ENCODE data around the gene GOLGA5.
"Not testable (repeated sequence)": the region's sequence is repeated elsewhere in the genome, so short reads cannot be mapped to it uniquely, and the experiment has no call there.

Gene GOLGA5

GRCh38 chr14:92793709-92794546, at the start of gene GOLGA5:
Gene GOLGA5 (plus strand): TSS chr14:92794305. CDS start chr14:92797438, 3,133 bp downstream.
- DNase-seq (ENCODE audit: low spot score): peak; percentile 88

GRCh38 chr14:92747701-92748258, 46.3 kb upstream of the GOLGA5 start:
- peak; percentile 48 for DNase-seq (ENCODE audit: low spot score)

- DNase-seq (ENCODE audit: low spot score): peak; percentile 92
These were observed 45.7 kb upstream of the GOLGA5 start, which contains the start of gene LGMN for GRCh38 chr14:92748259-92749016. Gene LGMN (minus strand): TSS chr14:92748627. CDS start chr14:92732786, 15,841 bp downstream.

GRCh38 chr14:92750222-92750728, 43.8 kb upstream of the GOLGA5 start:
- DNase-seq (ENCODE audit: low spot score): not testable (repeated sequence)

- DNase-seq (ENCODE audit: low spot score): no peak
These were observed 43.1 kb upstream of the GOLGA5 start for GRCh38 chr14:92750994-92751400.

GRCh38 chr14:92751819-92752218, 42.3 kb upstream of the GOLGA5 start:
- no peak for DNase-seq (ENCODE audit: low spot score)

- DNase-seq (ENCODE audit: low spot score): no peak
These were observed 40.9 kb upstream of the GOLGA5 start for GRCh38 chr14:92753250-92753649.

- DNase-seq (ENCODE audit: low spot score): no peak
These were observed 39.1 kb upstream of the GOLGA5 start for GRCh38 chr14:92754966-92755365.

- no peak for DNase-seq (ENCODE audit: low spot score)
These were observed 38.6 kb upstream of the GOLGA5 start for GRCh38 chr14:92755495-92755894.

GRCh38 chr14:92756446-92756845, 37.7 kb upstream of the GOLGA5 start:
- DNase-seq (ENCODE audit: low spot score): no peak

- DNase-seq (ENCODE audit: low spot score): no peak
These were observed 34.8 kb upstream of the GOLGA5 start for GRCh38 chr14:92759300-92759678.

- no peak for DNase-seq (ENCODE audit: low spot score)
These were observed 34.2 kb upstream of the GOLGA5 start for GRCh38 chr14:92759679-92760523.

- no peak for DNase-seq (ENCODE audit: low spot score)
These were observed 33.6 kb upstream of the GOLGA5 start for GRCh38 chr14:92760524-92760805.

- not testable (repeated sequence) for DNase-seq (ENCODE audit: low spot score)
These were observed 30.2 kb upstream of the GOLGA5 start for GRCh38 chr14:92763666-92764631.

- DNase-seq (ENCODE audit: low spot score): not testable (repeated sequence)
These were observed 25.9 kb upstream of the GOLGA5 start for GRCh38 chr14:92768236-92768635.

- DNase-seq (ENCODE audit: low spot score): no peak
These were observed 25.3 kb upstream of the GOLGA5 start for GRCh38 chr14:92768795-92769194.

- no peak for DNase-seq (ENCODE audit: low spot score)
These were observed 23.6 kb upstream of the GOLGA5 start for GRCh38 chr14:92770484-92770883.

- DNase-seq (ENCODE audit: low spot score): no peak
These were observed 19.5 kb upstream of the GOLGA5 start for GRCh38 chr14:92774572-92774971.

- DNase-seq (ENCODE audit: low spot score): not testable (repeated sequence)
These were observed 18.8 kb upstream of the GOLGA5 start for GRCh38 chr14:92775292-92775691.

- DNase-seq (ENCODE audit: low spot score): not testable (repeated sequence)
These were observed 15.1 kb upstream of the GOLGA5 start for GRCh38 chr14:92778868-92779565.
